Limb (tissue), 2 donors: ENCODE measurements around the gene HIF3A.
"Not testable (repeated sequence)": the region's sequence is repeated elsewhere in the genome, so short reads cannot be mapped to it uniquely, and the experiment has no call there.

Source experiments
- DNase-seq, 2 donors: peaks; one replicate each; pipeline ENCODE4 v3.0.0-alpha.2; 2016; ENCODE audit errors: extremely low spot score in 2 of 2

The HIF3A gene

GRCh38 chr19:46291829-46292228, 5.0 kb upstream of the HIF3A start:
- no peak for DNase-seq

GRCh38 chr19:46294494-46294893, 2.3 kb upstream of the HIF3A start:
- no peak for DNase-seq

GRCh38 chr19:46295401-46296201, 1.2 kb upstream of the HIF3A start:
- no peak for DNase-seq

GRCh38 chr19:46296202-46296480, 701 bp upstream of the HIF3A start:
- no peak for DNase-seq

GRCh38 chr19:46297700-46298478, 1.0 kb downstream of the HIF3A start:
- peak; percentile 87 to 89 for DNase-seq

- DNase-seq: no peak
Observed at GRCh38 chr19:46298479-46299003, 1.7 kb downstream of the HIF3A start.

GRCh38 chr19:46299004-46299509, 2.2 kb downstream of the HIF3A start:
- DNase-seq: peak; percentile 93 to 99

- no peak for DNase-seq
Observed at GRCh38 chr19:46299695-46300094, 2.9 kb downstream of the HIF3A start.

GRCh38 chr19:46303322-46303690, 6.5 kb downstream of the HIF3A start:
- peak in 1 of 2 donors; percentile 57 for DNase-seq

GRCh38 chr19:46303691-46304397, 7.0 kb downstream of the HIF3A start:
- peak; percentile 54 to 84 for DNase-seq

GRCh38 chr19:46306501-46306900, 9.7 kb downstream of the HIF3A start:
- no peak for DNase-seq

- no peak for DNase-seq
Observed at GRCh38 chr19:46308510-46308909, 11.7 kb downstream of the HIF3A start.

GRCh38 chr19:46309056-46309455, 12.2 kb downstream of the HIF3A start:
- DNase-seq: no peak

GRCh38 chr19:46311444-46311843, 14.6 kb downstream of the HIF3A start:
- no peak for DNase-seq

GRCh38 chr19:46313540-46314469, 17.0 kb downstream of the HIF3A start:
- not testable (repeated sequence) for DNase-seq

GRCh38 chr19:46317339-46317738, 20.5 kb downstream of the HIF3A start:
- DNase-seq: no peak

- no peak for DNase-seq
Observed at GRCh38 chr19:46319613-46320012, 22.8 kb downstream of the HIF3A start.

- no peak for DNase-seq
Observed at GRCh38 chr19:46320559-46320958, 23.7 kb downstream of the HIF3A start.

- no peak for DNase-seq
Observed at GRCh38 chr19:46321653-46322052, 24.8 kb downstream of the HIF3A start.

GRCh38 chr19:46323227-46323626, 26.4 kb downstream of the HIF3A start:
- DNase-seq: not testable (repeated sequence)

GRCh38 chr19:46324277-46324676, 27.4 kb downstream of the HIF3A start:
- DNase-seq: no peak
